ENCODE data around the gene ADAP2.

DNA sequence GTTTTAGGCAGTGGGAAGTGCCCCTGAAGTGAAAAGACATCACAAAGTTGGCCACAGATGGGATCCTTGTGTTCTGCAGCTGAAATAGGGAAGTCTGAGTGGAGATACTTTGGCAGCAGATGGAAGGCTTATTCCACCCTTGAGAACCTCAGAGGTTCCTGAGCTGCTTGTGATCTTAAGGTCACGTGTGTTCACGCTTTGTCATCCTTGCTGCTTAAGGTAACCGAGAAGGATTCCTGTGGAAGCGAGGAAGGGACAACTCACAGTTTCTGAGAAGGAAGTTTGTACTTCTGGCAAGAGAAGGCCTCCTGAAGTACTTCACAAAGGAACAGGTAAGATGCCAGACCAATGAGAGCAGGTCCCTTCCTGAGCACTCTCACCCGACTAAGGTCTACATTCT lies 12.2 kb downstream of the ADAP2 start:
- TF ChIP-seq, protein P1, sequence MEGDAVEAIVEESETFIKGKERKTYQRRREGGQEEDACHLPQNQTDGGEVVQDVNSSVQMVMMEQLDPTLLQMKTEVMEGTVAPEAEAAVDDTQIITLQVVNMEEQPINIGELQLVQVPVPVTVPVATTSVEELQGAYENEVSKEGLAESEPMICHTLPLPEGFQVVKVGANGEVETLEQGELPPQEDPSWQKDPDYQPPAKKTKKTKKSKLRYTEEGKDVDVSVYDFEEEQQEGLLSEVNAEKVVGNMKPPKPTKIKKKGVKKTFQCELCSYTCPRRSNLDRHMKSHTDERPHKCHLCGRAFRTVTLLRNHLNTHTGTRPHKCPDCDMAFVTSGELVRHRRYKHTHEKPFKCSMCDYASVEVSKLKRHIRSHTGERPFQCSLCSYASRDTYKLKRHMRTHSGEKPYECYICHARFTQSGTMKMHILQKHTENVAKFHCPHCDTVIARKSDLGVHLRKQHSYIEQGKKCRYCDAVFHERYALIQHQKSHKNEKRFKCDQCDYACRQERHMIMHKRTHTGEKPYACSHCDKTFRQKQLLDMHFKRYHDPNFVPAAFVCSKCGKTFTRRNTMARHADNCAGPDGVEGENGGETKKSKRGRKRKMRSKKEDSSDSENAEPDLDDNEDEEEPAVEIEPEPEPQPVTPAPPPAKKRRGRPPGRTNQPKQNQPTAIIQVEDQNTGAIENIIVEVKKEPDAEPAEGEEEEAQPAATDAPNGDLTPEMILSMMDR (IDR thresholded peaks at IDR 0.05; ENCODE audit: insufficient read depth, low read depth, low read length): no peak
- no peak for TF ChIP-seq EZH2 (IDR thresholded peaks at IDR 0.05; ENCODE audit: insufficient read depth, low read length)

All from astrocyte (in vitro differentiated cells and primary cell).